Measurements from ENCODE around the gene PHGDH. TPM values are rescaled to one million over a fixed set of nuclear protein-coding genes. Genes with fewer than 3 reads are reported as not detected.

Gene PHGDH
- total and polyA plus RNA-seq, 2 donors (not counting 1 experiment from before 2014, with no cell fraction given), result 1.2 to 3.9 TPM

- Histone ChIP-seq H4K20me1 (ENCODE audit: control insufficient read depth, insufficient read depth, low read length, poor library complexity, severe bottlenecking) (no peaks in the 10 kb centered on the region), H3K27me3 (replicated peaks in 1 of 4; ENCODE audit: control extremely low read depth in 1 of 4, control insufficient read depth in 3 of 4, insufficient read depth in 4 of 4, low read length in 3 of 4) (no peaks in the 10 kb centered on the region), H2AFZ (ENCODE audit: insufficient read depth, low read depth, low read length, poor library complexity, severe bottlenecking) (no peak overlapping the region), H3K9ac (ENCODE audit: low read length) (no peak overlapping the region), H3K4me2 (replicated peaks; ENCODE audit: low read depth, low read length, poor library complexity, severe bottlenecking) (no peak overlapping the region), H3K27ac (ENCODE audit: low read length in 2 of 2) (no peak overlapping the region), H3K36me3 (replicated peaks in 1 of 2; ENCODE audit: control extremely low read depth in 1 of 2, control insufficient read depth in 1 of 2, extremely low read depth in 1 of 2, insufficient read depth in 2 of 2, low read length in 1 of 2) (no peaks in the 10 kb centered on the region), H3K9me3 (ENCODE audit: control extremely low read depth in 1 of 3, control insufficient read depth in 2 of 3, insufficient read depth in 1 of 3, low read length in 2 of 3) (no peaks in the 10 kb centered on the region), H3K4me3 (ENCODE audit: control extremely low read depth in 1 of 5, extremely low read depth in 1 of 5, insufficient read depth in 1 of 5, low read depth in 2 of 5, low read length in 4 of 5) (no peak overlapping the region), H3K4me1 (ENCODE audit: control insufficient read depth in 2 of 2, insufficient read depth in 2 of 2, low read length in 2 of 2) (no peaks in the 10 kb centered on the region), H3K79me2 (ENCODE audit: control insufficient read depth, insufficient read depth, low read length) (no peaks in the 10 kb centered on the region)
- WGBS (ENCODE audit: insufficient coverage), result 95% methylated on average over 10 of the region's 14 CpGs
- TF ChIP-seq, protein P1, sequence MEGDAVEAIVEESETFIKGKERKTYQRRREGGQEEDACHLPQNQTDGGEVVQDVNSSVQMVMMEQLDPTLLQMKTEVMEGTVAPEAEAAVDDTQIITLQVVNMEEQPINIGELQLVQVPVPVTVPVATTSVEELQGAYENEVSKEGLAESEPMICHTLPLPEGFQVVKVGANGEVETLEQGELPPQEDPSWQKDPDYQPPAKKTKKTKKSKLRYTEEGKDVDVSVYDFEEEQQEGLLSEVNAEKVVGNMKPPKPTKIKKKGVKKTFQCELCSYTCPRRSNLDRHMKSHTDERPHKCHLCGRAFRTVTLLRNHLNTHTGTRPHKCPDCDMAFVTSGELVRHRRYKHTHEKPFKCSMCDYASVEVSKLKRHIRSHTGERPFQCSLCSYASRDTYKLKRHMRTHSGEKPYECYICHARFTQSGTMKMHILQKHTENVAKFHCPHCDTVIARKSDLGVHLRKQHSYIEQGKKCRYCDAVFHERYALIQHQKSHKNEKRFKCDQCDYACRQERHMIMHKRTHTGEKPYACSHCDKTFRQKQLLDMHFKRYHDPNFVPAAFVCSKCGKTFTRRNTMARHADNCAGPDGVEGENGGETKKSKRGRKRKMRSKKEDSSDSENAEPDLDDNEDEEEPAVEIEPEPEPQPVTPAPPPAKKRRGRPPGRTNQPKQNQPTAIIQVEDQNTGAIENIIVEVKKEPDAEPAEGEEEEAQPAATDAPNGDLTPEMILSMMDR (IDR thresholded peaks at IDR 0.05), result no peak
- TF ChIP-seq EZH2 (IDR thresholded peaks at IDR 0.05; ENCODE audit: borderline replicate concordance, insufficient read depth, low read depth, low read length, poor library complexity, severe bottlenecking), result no peak
- no peak overlapping the region for H3K27ac Mint-ChIP-seq
- ChIA-PET POLR2A (no interaction called here), CTCF (interaction anchor here (3.6 kb wide), 1 partner anchor 9 kb away, joined by 21 read pairs; no protein-coding TSS in a partner anchor)
- intact Hi-C loops (cut with micrococcal nuclease), result no loop called here
- DNase-seq, result no peak
- no peaks in the 10 kb centered on the region for H3K9me3 Mint-ChIP-seq (ENCODE audit: insufficient read depth)
- H3K27me3 Mint-ChIP-seq, result no peaks in the 10 kb centered on the region
- ATAC-seq (ENCODE audit: low read depth), result no peak
- no peaks in the 10 kb centered on the region for H3K4me1 Mint-ChIP-seq
- H3K4me3 Mint-ChIP-seq, result no peak overlapping the region
Measured at GRCh38 chr1:119735217-119735616, 23.5 kb downstream of the PHGDH start.

DNA sequence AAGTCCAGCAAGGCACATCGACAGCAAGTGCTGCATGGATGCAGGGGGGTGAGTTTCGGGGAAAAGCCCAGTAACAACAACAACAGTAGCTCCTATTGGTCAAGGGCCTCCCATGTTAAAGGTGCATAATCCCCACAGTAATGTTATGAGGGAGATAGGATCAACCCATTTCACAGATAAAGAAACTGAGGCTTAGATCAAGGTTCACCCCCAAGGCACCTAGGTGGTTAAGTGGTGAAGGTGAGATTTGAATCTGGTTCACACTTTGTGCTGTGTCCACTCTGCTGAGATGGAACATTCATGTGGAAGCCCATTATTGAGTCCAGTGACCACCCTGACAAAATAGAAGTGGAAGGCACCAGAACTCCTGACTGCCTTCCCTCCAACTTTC is 24.9 kb downstream of the PHGDH start:
- Histone ChIP-seq H3K79me2 (ENCODE audit: control insufficient read depth, insufficient read depth, low read length) (no peaks in the 10 kb centered on the region), H3K9ac (ENCODE audit: low read length) (no peak overlapping the region), H3K27ac (ENCODE audit: low read length in 2 of 2) (no peak overlapping the region), H3K36me3 (replicated peaks in 1 of 2; ENCODE audit: control extremely low read depth in 1 of 2, control insufficient read depth in 1 of 2, extremely low read depth in 1 of 2, insufficient read depth in 2 of 2, low read length in 1 of 2) (no peaks in the 10 kb centered on the region), H3K27me3 (replicated peaks in 1 of 4; ENCODE audit: control extremely low read depth in 1 of 4, control insufficient read depth in 3 of 4, insufficient read depth in 4 of 4, low read length in 3 of 4) (no peaks in the 10 kb centered on the region), H3K9me3 (ENCODE audit: control extremely low read depth in 1 of 3, control insufficient read depth in 2 of 3, insufficient read depth in 1 of 3, low read length in 2 of 3) (no peaks in the 10 kb centered on the region), H3K4me1 (ENCODE audit: control insufficient read depth in 2 of 2, insufficient read depth in 2 of 2, low read length in 2 of 2) (no peaks in the 10 kb centered on the region), H2AFZ (ENCODE audit: insufficient read depth, low read depth, low read length, poor library complexity, severe bottlenecking) (no peak overlapping the region), H3K4me3 (ENCODE audit: control extremely low read depth in 1 of 5, extremely low read depth in 1 of 5, insufficient read depth in 1 of 5, low read depth in 2 of 5, low read length in 4 of 5) (no peak overlapping the region), H3K4me2 (replicated peaks; ENCODE audit: low read depth, low read length, poor library complexity, severe bottlenecking) (no peak overlapping the region), H4K20me1 (ENCODE audit: control insufficient read depth, insufficient read depth, low read length, poor library complexity, severe bottlenecking) (no peaks in the 10 kb centered on the region)
- WGBS (ENCODE audit: insufficient coverage), result 80% methylated on average over 1 of the region's 2 CpGs
- Mint-ChIP-seq H3K27ac (no peak overlapping the region), H3K4me3 (no peak overlapping the region), H3K9me3 (ENCODE audit: insufficient read depth) (no peaks in the 10 kb centered on the region), H3K27me3 (no peaks in the 10 kb centered on the region), H3K4me1 (no peaks in the 10 kb centered on the region)
- POLR2A ChIA-PET, result no interaction called here
- TF ChIP-seq, protein P1 (IDR thresholded peaks at IDR 0.05), result no peak
- TF ChIP-seq EZH2 (IDR thresholded peaks at IDR 0.05; ENCODE audit: borderline replicate concordance, insufficient read depth, low read depth, low read length, poor library complexity, severe bottlenecking), result no peak
- ATAC-seq (ENCODE audit: low read depth), result no peak
- intact Hi-C loops (cut with micrococcal nuclease), result no loop called here
- no peak for DNase-seq
- CTCF ChIA-PET, result no interaction called here
